GM21528 (cell line): Measurements from ENCODE around the gene NSMCE4A.
"Not testable (repeated sequence)": the region's sequence is repeated elsewhere in the genome, so short reads cannot be mapped to it uniquely, and the experiment has no call there.

Experiments
- ATAC-seq: cut with Tn5 transposase; IDR thresholded peaks from one replicate; pipeline ENCODE4 v1.9.1; 2021; ENCODE audit warnings: mild to moderate bottlenecking, moderate library complexity; ENCODE audit not compliant: unreplicated experiment, low FRiP score

The NSMCE4A gene

DNA sequence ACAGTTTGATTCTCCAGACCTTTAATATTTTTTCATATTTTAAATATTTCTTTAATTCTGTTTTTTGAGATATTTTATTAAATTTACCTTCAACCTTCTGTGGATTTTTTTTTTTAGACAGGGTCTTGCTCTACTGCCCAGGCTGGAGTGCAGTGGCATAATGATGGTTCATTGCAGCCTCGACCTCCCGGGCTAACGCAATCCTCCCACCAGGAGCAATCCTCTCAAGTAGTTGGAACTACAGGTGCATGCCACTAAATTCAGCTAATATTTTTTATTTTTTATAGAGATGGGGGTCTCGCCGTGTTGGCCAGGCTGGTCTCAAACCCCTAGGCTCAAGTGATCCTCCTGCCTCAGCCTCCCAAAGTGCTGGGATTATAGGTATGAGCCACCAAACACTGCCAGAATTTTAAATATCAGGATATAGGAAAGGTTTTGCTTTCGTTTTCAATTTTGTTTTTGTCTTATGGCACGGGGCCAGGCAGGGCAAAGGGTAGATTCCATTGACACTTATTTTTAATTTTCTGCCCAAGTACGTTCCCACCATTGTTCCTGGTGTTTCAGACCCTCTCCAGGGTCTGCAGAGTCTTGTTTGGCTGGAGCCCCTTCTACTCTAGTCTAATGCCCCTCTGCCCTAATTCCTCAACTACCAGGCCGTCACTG is 15.1 kb upstream of the NSMCE4A start:
- no peak for ATAC-seq

DNA sequence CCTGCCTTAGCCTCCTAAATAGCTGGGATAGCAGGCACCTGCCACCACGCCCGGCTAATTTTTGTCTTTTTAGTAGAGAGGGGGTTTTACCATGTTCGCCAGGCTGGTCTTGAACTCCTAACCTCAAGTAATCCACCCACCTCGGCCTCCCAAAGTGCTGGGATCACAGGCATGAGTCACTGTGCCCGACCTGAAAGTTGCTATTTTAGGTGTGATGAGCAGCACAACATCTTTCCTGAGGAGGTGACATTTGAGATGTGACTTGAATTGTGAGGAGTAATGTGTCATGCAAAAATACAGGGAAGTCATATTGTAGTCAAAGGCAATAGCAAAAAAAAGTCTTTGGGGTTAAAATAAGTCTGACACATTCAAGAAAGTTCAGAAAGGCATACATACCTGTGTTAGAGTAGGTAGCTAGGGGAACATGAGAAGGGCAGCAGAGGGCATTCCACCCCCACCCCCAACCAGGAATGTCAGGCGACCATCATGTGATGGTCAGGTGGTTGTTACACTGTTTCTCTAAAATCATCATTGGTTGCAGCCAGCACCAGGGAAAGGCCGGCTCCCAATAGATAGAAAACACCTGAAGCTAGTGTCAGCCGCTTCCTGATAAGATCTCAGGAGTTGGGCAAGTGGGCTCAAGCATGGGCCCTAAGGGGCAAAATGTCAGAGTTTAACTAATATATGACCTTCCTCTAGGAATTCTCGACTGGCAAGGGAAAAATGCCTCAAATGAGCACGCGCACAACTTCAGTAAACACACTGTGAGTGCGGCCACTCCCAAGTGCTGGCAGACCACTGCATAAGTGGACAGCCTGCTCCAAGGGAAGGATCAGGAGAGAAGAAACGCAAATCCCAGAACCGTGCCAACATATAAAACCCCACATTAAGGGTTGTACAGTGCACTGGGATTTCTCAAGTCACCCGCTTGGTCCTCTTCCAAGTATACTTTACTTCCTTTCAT is 13.6 kb upstream of the NSMCE4A start, which contains the start of gene TACC2:
Gene TACC2 (plus strand): TSS at position 803 of the 964 bp plus-strand sequence. CDS start 32,819 bp downstream, outside the sequence.
- no peak for ATAC-seq

GRCh38 chr10:121984463-121984862 is 9.4 kb upstream of the NSMCE4A start:
- no peak for ATAC-seq

DNA sequence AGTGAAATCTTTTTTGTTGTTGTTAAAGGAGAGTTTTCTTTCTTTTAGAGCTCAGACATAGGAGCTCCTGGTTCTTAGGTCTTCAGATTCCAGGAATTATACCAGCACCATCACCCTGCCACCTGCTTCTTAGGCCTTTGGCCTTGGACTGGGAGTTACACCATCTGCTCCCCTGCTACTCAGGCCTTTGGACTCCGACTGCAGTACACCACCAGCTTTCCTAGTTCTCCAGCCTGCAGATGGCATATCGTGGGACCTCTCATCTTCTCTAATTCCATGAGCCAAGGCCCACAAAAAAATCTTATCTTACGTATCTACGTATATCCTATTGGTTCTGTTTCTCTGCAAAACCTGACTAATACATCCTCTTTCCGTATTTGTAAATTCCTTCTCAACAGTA is 8.8 kb upstream of the NSMCE4A start:
- no peak for ATAC-seq

DNA sequence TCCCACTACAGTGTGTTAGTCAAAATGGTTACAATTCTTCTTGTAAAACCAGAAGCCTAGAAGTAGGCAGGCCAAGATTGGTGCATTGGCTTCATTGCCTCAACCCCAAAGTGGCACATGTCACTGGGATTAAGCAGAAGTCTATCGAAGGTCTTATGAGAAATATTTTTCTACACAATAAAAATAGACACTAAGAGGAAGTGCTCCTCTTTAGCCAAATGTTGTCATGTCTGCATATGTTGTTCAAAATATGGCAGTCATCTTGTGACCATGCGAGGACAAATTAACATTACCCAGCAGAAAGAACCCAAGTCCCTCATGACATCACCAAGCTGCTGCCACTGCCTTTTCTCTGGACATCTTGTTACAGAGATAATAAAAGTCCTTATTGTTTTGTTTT is 6.3 kb upstream of the NSMCE4A start:
- ATAC-seq: no peak

- no peak for ATAC-seq
These were observed 3.5 kb upstream of the NSMCE4A start for GRCh38 chr10:121978511-121978910.

- no peak for ATAC-seq
These were observed 1.6 kb upstream of the NSMCE4A start for GRCh38 chr10:121976607-121977006.

GRCh38 chr10:121975295-121976086 is 474 bp upstream of the NSMCE4A start:
- ATAC-seq: no peak

DNA sequence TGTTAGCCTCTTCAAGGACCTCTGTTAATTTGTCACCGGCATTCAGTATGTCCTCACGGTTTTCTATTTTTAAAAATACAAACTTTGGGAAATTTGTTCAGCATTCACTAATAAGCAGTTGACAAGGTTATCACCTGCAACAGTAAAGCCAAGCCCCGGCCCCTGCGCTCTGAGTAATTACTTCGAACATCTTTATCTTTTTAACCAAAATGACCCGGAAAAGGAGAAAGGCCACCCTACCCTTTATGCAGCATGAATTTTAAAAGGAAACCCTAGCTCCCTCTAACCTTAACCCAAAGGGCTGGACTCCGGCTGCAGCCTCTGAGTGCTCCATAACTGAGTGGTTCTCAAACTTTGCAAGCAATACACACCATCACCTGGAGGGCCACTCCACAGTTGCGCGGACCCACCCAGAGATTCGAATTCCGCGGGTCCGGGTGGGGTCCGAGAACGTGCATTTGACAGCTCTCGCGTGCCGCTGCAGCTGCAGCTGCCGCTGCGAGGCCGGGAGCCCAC is 940 bp downstream of the NSMCE4A start:
- ATAC-seq: no peak

- not testable (repeated sequence) for ATAC-seq
These were observed 5.9 kb downstream of the NSMCE4A start for GRCh38 chr10:121969086-121969485.

GRCh38 chr10:121965996-121966395 is 9.0 kb downstream of the NSMCE4A start:
- ATAC-seq: no peak

DNA sequence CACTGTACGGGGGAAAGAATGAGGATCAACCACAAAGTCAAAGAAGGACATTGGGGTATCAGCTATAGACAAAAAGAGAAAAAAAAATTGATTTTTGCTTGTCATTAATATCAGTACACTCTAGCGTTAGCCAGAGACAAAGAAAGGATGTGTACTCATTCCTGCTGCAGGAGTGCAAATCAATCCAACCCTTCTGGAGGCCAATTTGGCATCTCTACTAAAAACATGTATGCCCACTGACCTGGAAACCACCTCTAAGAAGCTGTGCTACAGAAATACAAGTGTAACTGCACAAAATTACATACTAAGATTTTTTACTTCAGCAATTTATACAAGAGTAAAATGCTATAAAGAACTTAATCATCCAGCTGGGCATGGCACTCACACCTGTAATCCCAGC is 13.6 kb downstream of the NSMCE4A start:
- no peak for ATAC-seq

- ATAC-seq: no peak
These were observed 15.3 kb downstream of the NSMCE4A start for GRCh38 chr10:121959671-121960070.

DNA sequence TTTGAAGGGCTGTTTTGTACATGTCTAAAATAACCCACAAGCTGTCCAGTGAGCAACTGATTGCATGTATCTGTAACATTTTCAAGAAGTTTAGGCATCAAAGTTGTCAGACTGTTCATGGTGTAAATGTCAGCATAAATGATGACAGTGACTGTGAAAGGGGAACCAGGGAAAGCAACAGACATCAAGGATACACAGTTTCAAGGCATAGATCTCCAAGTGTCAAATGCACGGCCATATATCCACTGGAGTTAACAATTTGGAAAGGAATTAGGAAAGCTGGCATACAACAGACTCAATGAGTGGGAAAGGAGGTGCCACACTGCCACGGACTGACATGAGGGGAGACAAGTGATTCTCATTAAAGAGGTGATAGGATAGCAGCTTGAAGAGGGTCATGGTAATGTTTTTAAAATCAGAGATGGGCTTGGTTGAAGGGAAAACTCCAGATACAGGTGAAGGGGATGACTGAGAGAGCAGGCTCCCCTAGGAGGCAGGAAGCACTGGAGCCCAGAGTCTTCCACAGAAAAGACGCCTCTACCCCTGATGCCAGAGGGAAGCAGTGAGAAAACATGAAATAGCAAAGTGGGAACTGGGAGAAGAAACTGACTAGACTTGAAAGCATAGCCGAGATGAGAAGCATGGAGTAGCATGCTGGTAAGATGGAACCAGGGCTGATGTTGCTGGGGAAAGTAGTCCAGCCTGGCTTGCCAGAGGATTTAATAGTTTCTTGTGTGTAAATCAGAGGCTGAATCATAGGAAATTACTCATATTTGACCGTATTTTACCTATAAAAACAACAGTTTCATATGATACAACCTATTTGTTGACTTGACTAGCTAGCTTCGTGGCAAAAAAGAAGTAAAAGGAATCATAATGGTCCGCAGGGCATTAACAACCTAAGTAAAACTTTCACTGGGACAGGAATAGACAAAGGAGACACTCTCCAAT is 18.6 kb downstream of the NSMCE4A start:
- no peak for ATAC-seq

- no peak for ATAC-seq
These were observed 22.8 kb downstream of the NSMCE4A start for GRCh38 chr10:121952226-121952625.

GRCh38 chr10:121949451-121949850 is 25.6 kb downstream of the NSMCE4A start:
- no peak for ATAC-seq

DNA sequence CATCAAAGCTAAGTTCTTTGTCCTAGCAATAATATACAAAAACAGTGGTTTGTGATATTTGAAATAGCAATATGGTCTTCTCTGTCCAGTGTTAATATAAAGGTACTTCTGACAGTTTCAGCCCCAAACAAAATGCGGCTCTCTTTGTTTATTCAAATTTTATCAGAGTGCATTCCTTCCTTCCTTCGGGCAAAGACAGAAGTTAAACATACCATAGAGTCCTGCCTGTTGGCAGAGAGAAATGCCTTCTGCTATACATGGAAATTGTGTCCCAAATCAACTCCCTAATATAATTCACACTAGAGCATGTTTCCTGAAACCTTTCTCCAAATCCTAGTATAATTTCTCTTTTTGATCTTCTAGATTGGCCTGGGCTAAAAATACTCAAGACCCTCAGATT is 26.0 kb downstream of the NSMCE4A start:
- ATAC-seq: no peak

DNA sequence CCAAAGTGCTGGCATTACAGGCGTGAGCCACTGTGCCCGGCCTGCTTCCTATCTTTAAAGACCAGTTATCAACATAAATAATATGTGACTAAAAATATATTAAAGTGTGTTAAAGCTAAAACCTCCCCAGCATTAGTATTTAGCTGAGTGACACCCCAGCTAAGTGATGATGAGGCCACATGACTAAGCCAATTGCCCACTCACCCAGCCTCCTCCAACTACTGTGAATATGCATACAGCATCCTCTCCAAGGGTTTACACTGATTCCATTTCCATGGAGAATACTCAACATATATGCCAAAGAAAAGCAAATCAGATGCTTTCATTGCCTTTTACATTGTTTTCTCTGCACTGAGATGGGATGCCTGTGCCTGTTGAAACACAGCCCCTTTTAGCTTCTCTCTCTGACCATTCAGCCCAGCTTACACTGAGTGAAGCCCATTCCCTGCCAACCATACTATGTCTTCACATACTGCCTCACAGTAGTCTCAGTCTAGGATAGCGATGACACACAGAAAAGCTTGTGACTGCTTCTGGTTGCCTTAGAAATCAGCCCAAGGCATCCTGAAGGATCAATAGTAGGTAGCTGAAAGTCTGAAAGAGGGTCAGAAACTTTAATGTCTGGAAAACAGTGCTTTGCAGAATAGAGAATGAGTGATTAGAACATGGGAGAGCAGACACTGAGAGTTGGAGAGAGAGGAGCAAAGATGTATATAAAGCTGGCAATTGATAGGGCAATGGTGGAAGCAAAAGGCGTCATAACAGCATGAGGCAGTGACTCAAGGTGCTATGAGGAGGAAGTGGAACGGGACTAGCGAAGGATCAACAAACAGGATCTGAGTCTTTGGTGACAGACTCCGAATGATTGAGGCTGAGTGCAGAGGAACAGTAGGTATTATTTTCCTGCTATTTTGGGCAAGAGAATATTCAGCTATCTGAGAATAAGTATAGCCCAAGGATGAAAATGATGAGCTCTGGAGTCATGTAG is 27.4 kb downstream of the NSMCE4A start:
- ATAC-seq: no peak
